Kidney (tissue), 14 donors: ENCODE measurements around the gene SNTG2. TPM values are rescaled to one million over a fixed set of nuclear protein-coding genes. Genes with fewer than 3 reads are reported as not detected.

Experiments
- DNase-seq, 5 donors: peaks; one replicate each; pipeline ENCODE4 v3.0.0-alpha.2; 2013 to 2020
- FAIRE-seq: peaks from 2 replicates; lab custom pipeline; 2012; peaks lifted over from hg19 to GRCh38; lab: Jason Lieb, UNC
- H3K27ac ChIP-seq, 2 donors: one replicate each; pipeline ENCODE4 v1.7.0; 2013; ENCODE audit warnings: low read depth in 2 of 2, low read length in 2 of 2, inconsistent platforms in 1 of 2
- H3K27me3 ChIP-seq: one replicate; pipeline ENCODE4 v1.7.1; 2013; ENCODE audit warnings: low read length, inconsistent platforms; ENCODE audit not compliant: control insufficient read depth, insufficient read depth
- H3K36me3 ChIP-seq, 3 donors: one replicate each; pipeline versions ENCODE4 v1.7.0 to v1.7.1; 2013; ENCODE audit warnings: low read length in 3 of 3, control low read depth in 1 of 3, inconsistent platforms in 1 of 3; ENCODE audit not compliant: insufficient read depth in 3 of 3, control insufficient read depth in 2 of 3
- H3K4me1 ChIP-seq, 3 donors: one replicate each; pipeline versions ENCODE4 v1.7.0 to v1.7.1; 2013; ENCODE audit warnings: low read length in 3 of 3, inconsistent platforms in 1 of 3, low read depth in 1 of 3; ENCODE audit not compliant: control insufficient read depth in 2 of 3, insufficient read depth in 2 of 3
- H3K4me3 ChIP-seq, 3 donors: one replicate each; pipeline versions ENCODE4 v1.7.0 to v1.8.1; 2013; ENCODE audit warnings: low read length in 3 of 3, control low read depth in 1 of 3, inconsistent platforms in 1 of 3
- H3K9ac ChIP-seq, 3 donors: one replicate each; pipeline versions ENCODE4 v1.7.0 to v1.7.1; 2013; ENCODE audit warnings: low read length in 3 of 3, control low read depth in 1 of 3, inconsistent platforms in 1 of 3
- H3K9me3 ChIP-seq, 3 donors: one replicate each; pipeline versions ENCODE4 v1.7.0 to v1.7.1; 2013; ENCODE audit warnings: low read length in 3 of 3, control low read depth in 1 of 3, inconsistent platforms in 1 of 3; ENCODE audit not compliant: control insufficient read depth in 2 of 3, insufficient read depth in 1 of 3
- CTCF ChIP-seq: IDR thresholded peaks from 3 replicates; pipeline ENCODE4 v1.5.1; 2012; ENCODE audit warnings: mild to moderate bottlenecking, moderate library complexity, borderline replicate concordance; ENCODE audit not compliant: insufficient read depth; ENCODE audit errors: extremely low read depth
- intact Hi-C: fragments of 100-400 bp; cut with DNase I; formaldehyde crosslinking; loops from one replicate; pipeline ENCODE4 v1.11.1; 2022
- polyA plus RNA-seq: library from polyadenylated mRNA; stranded (reverse); fragments of 350-450 nt; fragmentation: Illumina TruSeq; extraction: RNeasy Lipid Tissue Mini Kit (QIAGEN cat#74804); gene quantifications from one replicate; pipeline ENCODE4 v1.2.3, GENCODE V29; 2014; ENCODE audit warnings: low read depth, low replicate concordance; ENCODE audit not compliant: insufficient read depth
- total RNA-seq: library from RNA; stranded (reverse); fragmentation: NEBNext Ultra II Directional; extraction: Animal tissue kit (Norgen Biotek cat#: 25700); gene quantifications from one replicate; pipeline ENCODE4 v1.2.1, GENCODE V29; 2021
- donor health status: control.
- donor health status: control.
- donor health status: control.
- donor health status: control.
- donor health status: control.
- donor health status: DM: yes; HTN: yes; CAD: no.
- donor health status: Normal renal cell carcinoma (clear cell type).

SNTG2 gene
- total and polyA plus RNA-seq, 2 donors from 2014 or later = 2.2 TPM; not detected in 1

- H3K4me3 ChIP-seq = no peak overlapping the region
- no peak overlapping the region for H3K9ac ChIP-seq
- no peaks in the 10 kb centered on the region for H3K27me3 ChIP-seq
- DNase-seq (no peak), FAIRE-seq (no peak)
- H3K27ac ChIP-seq = no peak overlapping the region
- peaks cover 0 to 4% (median under 1%) of the 10 kb centered on the region in 3 donors for H3K9me3 ChIP-seq
- TF ChIP-seq CTCF = no peak
- intact Hi-C loops = no loop called here
- H3K36me3 ChIP-seq = no peaks in the 10 kb centered on the region
- no peaks in the 10 kb centered on the region for H3K4me1 ChIP-seq
These were observed 23.4 kb downstream of the SNTG2 start for GRCh38 chr2:974054-974453.

DNA sequence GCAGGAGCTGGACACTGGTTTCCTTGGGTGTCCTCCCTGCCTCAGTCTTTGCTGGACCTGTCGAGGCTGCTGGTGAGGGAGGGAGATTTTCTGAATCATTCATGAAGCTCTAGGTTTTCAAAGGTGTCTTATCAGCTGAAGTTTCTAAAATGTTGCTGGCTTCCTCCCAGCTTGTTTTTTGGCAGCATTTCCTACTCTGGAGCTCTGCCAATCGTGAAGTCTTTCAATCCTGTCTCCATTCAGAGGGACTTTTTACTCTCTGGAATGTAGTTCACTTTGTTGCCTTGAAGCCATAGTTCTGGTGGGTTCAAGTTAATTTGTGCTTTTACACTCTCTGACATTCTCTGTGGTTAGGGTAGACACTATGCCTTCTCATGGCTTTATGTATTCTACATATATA, 23.9 kb downstream of the SNTG2 start:
- peaks cover 0 to 2% (median 0%) of the 10 kb centered on the region in 3 donors for H3K9me3 ChIP-seq
- no peaks in the 10 kb centered on the region for H3K27me3 ChIP-seq
- no peak overlapping the region for H3K4me3 ChIP-seq
- TF ChIP-seq CTCF = no peak
- intact Hi-C loops = no loop called here
- H3K9ac ChIP-seq = no peak overlapping the region
- FAIRE-seq (no peak), DNase-seq (peak in 2 of 5 donors; percentile 58 to 73)
- no peaks in the 10 kb centered on the region for H3K4me1 ChIP-seq
- no peak overlapping the region for H3K27ac ChIP-seq
- no peaks in the 10 kb centered on the region for H3K36me3 ChIP-seq

- intact Hi-C loops = no loop called here
- H3K27me3 ChIP-seq = no peaks in the 10 kb centered on the region
- no peaks in the 10 kb centered on the region for H3K36me3 ChIP-seq
- H3K4me3 ChIP-seq = no peak overlapping the region
- no peaks in the 10 kb centered on the region for H3K4me1 ChIP-seq
- peaks cover 0 to 2% (median 0%) of the 10 kb centered on the region in 3 donors for H3K9me3 ChIP-seq
- H3K27ac ChIP-seq = no peak overlapping the region
- DNase-seq (no peak), FAIRE-seq (no peak)
- H3K9ac ChIP-seq = no peak overlapping the region
- no peak for TF ChIP-seq CTCF
These were observed 24.4 kb downstream of the SNTG2 start for GRCh38 chr2:975095-975494.
